Body of pancreas (tissue), 4 donors: ENCODE data around the gene CRY1.

Source experiments
- CTCF ChIP-seq, 7 experiments: fragments of 450-650 bp in 4 of 7; fragments of 200-600 bp in 3 of 7; sonication (generic) in 3 of 7; IDR thresholded peaks; one replicate each; pipeline ENCODE4 v1.5.1; 2016 to 2019; ENCODE audit warnings: antibody characterized with exemption in 7 of 7
- POLR2A ChIP-seq, 3 donors: fragments of 450-650 bp; IDR thresholded peaks; one replicate each; pipeline ENCODE4 v1.6.1; 2016; ENCODE audit warnings: antibody characterized with exemption in 3 of 3, mild to moderate bottlenecking in 2 of 3

- no peak for TF ChIP-seq CTCF (IDR thresholded peaks at IDR 0.05)
- no peak for TF ChIP-seq POLR2A (IDR thresholded peaks at IDR 0.05)
These were observed 21.8 kb upstream of the CRY1 start for GRCh38 chr12:107115119-107115518.
